HG03045 (cell line): ENCODE data around the gene FOS.
"Not testable (repeated sequence)": the region's sequence is repeated elsewhere in the genome, so short reads cannot be mapped to it uniquely, and the experiment has no call there.

Source experiments
- ATAC-seq: cut with Tn5 transposase; IDR thresholded peaks from one replicate; pipeline ENCODE4 v1.9.1; 2021; ENCODE audit warnings: mild to moderate bottlenecking, moderate library complexity; ENCODE audit not compliant: unreplicated experiment

The FOS gene

DNA sequence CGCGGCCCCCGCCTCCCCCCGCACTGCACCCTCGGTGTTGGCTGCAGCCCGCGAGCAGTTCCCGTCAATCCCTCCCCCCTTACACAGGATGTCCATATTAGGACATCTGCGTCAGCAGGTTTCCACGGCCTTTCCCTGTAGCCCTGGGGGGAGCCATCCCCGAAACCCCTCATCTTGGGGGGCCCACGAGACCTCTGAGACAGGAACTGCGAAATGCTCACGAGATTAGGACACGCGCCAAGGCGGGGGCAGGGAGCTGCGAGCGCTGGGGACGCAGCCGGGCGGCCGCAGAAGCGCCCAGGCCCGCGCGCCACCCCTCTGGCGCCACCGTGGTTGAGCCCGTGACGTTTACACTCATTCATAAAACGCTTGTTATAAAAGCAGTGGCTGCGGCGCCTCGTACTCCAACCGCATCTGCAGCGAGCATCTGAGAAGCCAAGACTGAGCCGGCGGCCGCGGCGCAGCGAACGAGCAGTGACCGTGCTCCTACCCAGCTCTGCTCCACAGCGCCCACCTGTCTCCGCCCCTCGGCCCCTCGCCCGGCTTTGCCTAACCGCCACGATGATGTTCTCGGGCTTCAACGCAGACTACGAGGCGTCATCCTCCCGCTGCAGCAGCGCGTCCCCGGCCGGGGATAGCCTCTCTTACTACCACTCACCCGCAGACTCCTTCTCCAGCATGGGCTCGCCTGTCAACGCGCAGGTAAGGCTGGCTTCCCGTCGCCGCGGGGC is at the start of gene FOS:
TSS of gene FOS (plus strand) at position 407 of the 731 bp plus-strand sequence. CDS start at position 562, 155 bp downstream.
- peak; percentile 78 for ATAC-seq

DNA sequence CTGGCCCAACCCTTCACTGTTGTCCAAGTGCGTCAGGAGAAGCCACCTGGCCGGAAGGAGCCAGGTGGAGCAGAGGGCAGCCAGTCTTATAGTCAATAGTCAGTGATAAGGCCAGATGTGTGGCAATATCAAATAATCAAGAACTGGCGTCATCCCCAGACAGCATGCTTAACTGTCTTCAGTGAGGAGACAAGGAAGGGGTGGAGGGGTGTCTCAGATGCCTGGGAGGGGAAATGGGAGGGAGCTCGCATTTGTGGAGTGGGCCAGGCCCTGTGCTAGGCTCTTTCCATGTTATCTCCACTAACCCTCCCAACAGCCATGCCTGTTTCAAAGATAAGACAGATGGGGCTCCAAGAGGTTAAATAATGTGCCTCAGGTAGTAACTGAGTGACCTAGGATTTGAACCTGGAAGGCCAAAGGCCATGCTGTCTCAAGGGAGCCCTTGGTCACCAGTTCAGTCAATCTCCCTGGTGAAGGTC is 48.9 kb upstream of the FOS start:
- ATAC-seq, result no peak

DNA sequence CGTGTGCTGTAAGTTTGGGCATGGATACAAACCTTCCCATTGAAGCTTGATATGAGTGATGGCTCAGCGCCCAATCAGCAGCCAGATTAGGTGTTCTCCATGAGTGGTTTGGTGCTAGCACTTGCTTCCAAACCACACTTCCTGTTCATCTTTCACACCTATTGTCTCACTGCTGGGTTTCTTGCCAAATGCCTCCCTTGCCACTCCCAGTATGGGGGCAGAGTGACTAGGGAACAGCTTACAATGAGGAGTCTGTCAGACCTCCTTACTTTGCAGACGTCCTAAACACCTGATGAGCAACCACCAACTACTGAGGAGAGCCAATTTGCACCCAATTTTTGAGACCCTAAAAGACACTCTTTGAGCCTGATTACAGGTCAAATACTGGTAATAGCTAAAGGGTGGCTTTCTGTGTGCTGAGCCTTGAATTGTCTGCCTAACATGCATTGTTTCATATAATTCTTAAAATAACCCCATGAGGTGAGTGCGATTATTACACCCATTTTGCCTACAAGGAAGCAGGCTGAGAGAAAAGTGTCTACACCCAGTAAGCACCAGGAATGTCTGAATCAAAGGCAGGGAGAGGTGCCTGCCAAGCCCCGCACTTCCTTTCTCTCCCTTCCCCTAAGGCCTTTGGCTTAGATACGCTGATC is 48.4 kb upstream of the FOS start:
- no peak for ATAC-seq

DNA sequence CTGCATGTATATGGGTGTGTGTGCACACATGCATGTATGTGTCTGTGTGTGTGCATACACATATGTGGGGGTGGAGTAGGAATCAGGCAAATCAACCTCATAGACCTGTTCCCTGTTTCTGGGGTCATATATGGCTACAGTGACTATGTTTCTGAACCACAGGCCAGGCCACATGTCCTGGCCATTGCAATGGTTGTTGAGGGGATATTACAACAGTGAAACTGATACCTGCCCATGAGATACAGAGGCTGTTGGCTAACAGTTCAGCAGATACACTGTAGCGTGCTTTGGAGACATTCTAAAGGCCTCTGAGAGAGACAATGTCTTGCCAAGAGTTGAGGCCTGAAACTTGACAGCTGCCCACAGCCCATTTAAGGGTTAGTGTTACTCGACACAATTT is 47.3 kb upstream of the FOS start:
- ATAC-seq, result no peak

DNA sequence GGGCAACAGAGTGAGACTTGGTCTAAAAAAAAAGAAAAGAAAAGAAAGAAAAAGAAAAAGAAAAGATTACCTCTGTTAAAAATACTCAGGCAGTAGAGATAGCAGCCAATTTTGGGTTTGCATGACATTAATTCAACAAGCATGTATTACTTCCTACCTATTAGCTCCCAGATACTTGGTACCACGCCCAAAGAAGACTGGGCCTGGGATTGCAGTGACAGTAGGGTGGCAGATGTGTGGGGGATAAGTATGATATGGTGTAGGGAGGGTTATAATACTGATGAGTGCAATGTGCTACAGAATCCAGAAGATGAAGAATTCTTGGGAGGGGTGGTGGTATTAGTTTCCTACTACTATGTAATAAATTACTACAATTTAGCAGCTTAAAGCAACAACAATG is 46.4 kb upstream of the FOS start:
- no peak for ATAC-seq

DNA sequence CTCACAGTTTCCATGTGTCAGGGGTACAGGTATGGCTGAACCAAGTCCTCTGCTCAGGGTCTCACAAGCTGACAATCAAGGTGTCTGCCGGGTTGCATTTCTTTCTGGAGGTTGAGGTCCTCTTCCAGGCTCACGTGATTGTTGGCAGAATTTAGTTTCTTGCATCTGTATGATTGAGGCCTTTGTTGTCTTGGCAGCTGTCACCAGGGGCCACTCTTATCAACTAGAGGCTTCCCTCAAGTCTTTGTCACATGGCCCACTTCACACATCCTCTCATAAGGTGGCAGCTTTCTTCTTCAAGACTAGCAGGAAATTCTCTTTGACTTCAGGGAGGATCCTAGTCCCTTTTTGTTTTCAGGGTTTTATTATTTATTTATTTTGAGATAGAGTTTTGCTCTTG is 46.0 kb upstream of the FOS start:
- no peak for ATAC-seq

DNA sequence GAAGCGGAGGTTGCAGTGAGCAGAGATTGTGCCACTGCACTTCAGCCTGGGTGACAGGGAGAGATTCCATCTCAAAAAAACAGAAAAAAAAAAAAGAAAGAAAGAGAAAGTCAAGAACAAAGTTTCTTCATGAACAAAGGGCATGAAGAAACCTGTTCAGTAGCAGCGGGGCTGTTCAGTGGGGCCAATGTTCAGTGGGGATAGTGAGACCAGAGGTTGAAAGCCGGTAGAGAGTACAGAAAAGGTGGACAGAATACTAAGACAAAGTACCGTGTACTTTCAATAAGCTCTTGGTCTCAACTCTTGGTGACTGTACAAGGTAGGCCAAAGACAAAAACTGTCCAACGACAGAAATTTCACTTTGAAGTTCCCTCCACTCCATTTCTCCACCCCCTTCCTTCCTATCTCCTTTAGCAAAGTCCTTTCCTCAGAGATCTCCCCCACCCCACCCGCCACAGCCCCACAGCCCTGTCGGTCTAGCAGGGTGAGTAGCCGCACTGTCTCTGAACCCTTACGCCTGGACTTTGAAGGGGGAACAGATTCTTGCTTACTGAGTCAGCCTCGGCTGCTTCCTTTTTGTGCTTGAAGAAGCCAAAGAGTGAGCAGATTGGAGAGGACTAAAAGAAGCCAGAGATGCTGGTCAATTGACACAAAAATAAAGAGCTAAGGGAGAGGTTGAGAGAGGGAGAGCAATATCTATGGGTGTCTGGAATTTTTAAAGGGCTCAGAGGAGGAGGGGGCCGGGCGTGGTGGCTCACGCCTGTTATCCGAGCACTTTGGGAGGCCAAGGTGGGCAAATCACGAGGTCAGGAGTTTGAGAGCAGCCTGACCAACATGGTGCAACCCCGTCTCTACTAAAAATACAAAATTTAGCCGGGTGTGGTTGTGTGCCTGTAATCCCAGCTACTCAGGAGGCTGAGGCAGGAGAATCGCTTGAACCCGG is 44.2 kb upstream of the FOS start:
- no peak for ATAC-seq

DNA sequence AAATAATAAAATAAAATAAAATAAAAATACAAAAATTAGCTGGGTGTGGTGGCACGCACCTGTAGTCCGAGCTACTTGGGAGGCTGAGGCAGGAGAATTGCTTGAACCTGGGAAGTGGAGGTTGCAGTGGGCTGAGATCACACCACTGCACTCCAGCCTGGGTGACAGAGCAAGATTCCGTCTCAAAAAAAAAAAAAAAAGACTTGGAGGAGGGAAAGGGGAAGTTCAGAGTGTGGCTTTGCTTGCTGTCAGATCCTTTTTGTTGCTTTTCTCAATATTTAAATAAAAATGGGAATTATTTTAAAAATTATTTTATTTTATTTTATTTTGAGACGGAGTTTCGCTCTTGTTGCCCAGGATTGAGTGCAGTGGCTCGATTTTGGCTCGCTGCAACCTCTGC is 43.4 kb upstream of the FOS start:
- not testable (repeated sequence) for ATAC-seq

DNA sequence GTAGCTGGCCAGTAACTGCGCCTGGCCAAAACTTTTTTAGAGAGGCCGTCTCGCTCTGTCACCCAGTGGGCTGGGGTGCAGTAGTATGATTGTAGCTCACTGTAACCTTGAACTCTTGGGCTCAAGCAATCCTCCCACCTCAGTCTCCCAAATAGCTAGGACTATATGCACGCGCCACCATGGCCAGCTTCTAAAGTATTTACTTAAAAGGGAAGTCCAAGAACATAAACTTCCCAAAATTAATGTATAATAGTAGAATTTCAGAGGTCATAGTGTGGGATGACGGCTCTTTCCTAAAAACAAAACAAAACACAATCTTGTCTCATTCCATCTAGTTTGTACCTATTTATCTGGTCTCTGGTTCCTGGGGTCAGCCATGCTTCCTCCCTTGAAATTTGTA is 42.2 kb upstream of the FOS start:
- ATAC-seq, result no peak

DNA sequence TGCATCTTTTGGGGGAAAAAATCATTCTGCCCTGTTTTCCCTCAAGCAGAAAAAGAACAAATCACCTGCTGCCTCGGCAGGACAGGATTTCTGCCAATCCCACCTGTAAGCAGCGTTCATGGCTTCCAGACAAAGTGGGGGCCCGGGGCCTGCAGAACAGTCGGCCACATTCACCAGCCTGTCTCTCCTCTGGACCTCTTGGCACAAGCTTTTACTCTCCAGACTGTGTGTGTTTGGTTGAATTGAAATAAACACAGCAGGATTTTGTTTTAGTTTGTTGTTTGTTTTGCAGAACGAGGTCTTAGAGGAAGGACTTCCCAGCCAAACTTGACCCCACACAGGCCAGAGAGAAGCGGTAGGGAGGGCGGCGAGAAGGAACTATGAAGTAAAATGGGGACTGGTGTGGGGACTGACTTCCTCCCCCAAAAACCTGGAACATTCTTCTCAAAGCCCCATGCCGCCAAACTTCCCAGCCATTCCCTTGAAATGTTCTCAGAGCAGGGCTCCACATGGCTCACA is 41.7 kb upstream of the FOS start:
- ATAC-seq, result no peak

DNA sequence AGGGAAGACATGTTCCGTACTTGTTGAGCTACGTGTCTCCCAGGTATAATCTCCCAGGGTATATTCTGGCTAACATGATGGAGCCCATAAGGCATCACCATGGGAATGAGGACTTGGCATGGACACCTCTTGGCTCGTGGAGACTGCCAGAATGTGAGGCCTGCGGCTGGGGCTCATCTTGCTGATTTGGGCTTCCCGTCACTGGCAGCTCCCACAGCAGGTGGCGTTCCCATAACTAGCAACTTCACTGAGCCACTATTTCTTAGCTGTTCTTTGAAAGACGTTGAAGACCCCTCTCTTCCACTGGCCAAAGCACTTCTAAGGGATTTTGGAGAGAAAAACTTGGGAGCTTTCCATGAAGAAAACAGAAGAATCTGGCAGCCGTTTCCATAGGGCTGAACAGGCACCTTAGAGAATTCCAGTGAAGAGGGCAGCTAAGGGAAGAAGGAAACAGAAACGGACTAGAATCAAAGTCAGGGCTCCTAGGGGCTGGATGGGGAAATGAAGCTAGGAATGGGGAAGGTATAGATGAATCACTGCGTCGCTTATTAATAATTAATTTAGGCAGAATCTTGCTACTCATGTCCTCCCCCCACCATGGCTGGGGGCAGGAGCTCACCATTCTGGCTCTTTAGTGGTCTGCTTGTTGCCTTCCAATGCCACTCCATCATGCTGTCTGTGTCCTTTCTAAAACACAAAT is 39.7 kb upstream of the FOS start:
- no peak for ATAC-seq

DNA sequence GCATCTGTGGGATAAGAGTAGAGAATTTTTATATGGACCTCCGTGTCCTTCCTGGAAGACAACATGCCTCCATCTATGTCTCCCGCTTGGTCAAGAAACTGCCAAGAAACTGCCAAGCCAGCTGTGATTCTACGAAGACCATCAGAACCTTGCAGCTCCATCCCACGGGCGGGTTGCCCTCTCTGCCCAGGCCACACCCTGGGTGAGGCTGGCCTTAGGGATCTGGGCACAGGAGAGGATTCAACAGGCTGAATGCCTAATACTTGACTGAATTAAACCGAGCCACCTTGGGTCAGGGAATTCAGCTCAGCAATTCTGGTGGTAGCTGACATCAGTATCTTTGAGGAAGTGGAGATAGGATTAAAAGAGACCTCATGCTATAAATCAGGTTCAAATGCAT is 37.8 kb upstream of the FOS start:
- ATAC-seq, result no peak

DNA sequence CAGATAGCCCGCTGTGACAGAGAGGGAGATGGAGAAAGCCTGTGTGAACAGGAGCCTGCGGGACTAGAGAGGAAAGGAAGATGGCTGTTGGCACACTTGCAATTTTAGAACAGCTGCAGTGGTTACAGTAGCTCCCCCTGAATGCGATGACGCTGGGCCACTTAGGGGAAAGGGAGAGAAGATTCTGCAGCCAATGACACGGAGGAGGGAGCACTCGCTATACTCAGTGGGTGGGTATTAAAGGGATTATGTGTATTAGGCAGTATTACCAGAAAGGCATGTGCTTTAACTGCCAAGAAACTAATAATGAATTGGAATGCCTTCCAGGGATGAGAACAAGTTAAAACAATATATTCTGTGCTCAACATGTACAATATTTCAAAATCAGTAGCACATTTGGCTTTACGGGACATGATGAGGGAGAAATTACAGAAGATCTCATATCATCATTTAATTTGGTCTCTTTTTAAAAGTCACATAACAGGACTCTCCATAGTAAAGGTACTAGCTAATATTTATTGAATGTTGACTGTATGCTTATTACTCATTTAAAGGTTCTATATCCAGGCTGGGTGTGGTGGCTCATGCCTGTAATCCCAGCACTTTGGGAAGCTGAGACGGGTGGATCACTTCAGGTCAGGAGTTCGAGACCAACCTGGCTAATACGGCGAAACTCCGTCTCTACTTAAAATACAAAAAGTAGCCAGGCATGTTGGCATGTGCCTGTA is 35.9 kb upstream of the FOS start:
- ATAC-seq, result no peak

DNA sequence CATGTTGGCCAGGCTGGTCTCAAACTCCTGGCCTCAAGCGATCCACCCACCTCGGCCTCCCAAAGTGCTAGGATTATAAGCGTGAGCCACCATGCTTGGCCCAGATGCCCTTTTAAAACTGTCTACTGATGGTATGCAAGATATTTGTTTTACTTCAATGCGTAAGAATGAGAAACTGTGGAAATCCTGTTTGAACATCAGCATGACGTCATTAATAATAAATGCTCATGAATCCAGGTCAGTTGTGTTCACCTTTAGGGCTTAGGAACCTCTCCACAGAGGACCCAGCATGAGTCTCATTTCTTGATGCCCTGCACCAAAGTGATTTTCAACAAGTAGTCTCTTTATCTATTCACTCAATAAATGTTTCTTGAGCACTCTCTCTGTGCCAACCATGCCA is 34.5 kb upstream of the FOS start:
- no peak for ATAC-seq

DNA sequence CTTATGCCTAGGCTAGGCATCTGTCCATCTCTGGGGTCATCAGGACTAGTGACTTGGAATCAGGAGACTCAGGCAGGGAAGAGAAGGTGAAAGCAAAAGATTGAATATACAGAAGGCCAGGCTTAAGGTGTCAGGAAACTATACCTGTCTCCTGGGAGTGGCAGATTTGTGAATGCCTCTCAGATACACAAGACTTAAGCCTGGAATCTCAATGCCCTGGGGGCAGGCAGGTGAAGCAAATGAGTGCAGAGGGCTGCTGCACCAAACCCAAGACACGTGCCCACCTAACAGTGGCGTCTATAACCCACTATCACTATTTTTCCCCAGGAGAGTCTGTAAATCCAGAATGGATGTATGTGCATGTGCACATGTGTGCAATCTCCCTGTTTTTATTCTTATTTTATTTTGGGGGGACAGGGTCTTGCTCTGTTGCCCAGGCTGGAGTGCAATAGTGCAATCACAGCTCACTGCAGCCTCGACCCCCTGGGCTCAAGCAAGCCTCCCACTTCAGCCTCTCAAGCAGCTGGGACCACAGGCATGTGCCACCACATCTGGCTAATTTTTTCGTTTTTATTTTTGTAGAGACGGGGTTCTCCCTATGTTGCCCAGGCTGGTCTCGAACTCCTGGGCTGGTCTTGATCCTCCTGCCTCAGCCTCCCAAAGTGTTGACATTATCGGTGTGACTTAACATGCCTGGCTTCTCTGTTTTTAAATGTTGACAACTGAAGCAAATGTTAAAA is 31.9 kb upstream of the FOS start:
- no peak for ATAC-seq

DNA sequence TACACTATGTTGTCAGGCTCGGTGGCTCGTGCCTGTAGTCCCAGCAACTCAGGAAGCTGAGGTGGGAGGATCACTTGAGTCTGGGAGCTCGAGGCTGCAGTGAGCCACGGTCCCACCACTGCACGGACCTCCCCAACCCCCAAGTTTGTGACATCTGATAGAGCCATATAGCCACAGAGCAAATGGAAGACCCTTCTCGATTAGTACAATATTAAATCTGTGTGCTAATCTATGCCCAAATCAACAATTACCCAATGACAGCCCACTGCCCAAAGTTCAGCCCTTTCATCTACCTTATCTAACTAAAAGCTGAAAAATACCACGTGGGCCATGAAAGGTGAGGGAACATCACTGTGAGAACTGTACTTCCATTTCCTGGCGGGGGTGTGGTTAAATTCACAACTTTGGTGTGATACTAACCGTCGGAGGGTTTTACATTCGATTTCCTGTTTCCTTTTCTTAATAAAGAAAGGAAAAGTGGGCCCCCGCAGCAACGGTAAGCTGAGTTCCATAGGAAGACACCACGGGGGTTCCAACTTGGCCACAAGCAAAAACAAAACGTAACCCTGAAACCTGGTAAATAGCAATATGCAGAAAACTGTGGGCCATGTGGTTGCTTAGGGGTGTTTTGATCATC is 31.2 kb upstream of the FOS start:
- ATAC-seq, result no peak

DNA sequence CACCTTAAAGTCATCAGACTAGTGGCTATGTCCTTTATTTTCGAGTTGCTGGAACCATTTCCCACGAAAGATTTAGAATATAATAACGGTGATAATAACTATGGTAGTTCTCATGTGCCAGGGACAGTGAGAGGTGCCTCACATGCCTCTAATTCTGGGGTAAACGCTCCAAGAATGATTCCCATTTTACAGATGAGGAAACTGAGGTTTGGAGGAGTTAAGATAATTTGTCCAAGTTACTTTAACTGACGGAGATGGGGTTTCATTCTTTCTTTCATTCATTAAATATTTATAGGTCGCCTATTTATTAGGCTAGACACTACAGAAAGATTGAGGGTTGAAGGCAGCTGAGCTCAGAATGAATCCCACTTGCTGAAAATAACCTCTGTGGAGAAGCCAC is 30.7 kb upstream of the FOS start:
- ATAC-seq, result no peak

DNA sequence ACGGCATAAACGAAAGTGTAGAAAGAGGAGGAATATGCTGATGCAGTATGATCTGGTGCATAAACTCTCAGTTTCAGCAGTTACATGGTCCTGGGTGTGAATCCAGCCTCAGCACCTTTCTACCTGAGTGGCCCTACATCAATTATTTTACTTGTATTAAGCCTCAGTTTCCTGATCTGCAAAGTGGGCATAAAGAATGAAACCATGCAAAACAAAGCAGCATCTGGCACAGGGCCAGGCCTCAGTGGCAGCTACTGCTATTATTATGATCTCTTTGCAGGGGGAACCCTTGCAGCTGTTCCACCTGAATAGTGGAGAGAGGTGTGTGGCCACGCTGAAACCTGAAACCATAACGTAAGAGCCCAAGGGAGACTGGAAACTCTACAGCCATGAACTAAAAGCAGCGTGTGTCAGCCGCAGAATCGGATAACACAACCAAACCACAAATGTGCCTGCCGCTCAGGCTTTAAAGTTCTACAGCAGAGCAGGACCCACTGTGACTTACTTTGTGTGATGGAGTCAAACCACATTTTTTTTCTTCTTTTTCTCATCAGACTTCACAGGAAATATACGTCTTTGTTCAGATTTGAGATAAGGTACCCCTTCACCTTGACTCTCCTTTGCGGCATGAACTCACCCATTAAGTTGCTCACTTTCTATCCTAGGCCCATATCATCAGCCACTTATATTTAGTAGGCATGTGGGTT is 29.2 kb upstream of the FOS start:
- ATAC-seq, result peak; percentile 83
